PC-9 (cell line): ENCODE measurements around the gene NEIL3. TPM values are rescaled to one million over a fixed set of nuclear protein-coding genes. Genes with fewer than 3 reads are reported as not detected.

Experiments used
- BruUV-seq: library from RNA; stranded (reverse); fragments of 400-500 nt; replicated peaks from 2 replicates; lab custom pipeline; 2021; lab: Mats Ljungman, UMichigan
- CTCF ChIA-PET: fragments of 300-600 bp; sonication (Branson Sonifier 250); formaldehyde crosslinking; loops from one replicate; lab custom pipeline; 2022; ENCODE audit warnings: antibody characterized with exemption; lab: Charles Lee
- POLR2A ChIA-PET: fragments of 300-600 bp; sonication (Branson Sonifier 250); formaldehyde crosslinking; loops from one replicate; lab custom pipeline; 2022; ENCODE audit warnings: antibody characterized with exemption; ENCODE audit not compliant: unreplicated experiment; lab: Charles Lee
- DNase-seq, 2 experiments: peaks; one replicate each; pipeline versions ENCODE4 v3.0.0 to v3.0.0-alpha.2; 2015 to 2022; ENCODE audit warnings: mixed read lengths in 1 of 2
- H2AFZ ChIP-seq: fragments of 200-600 bp; sonication (generic); 2 replicates; pipeline ENCODE4 v1.8.1; 2017; ENCODE audit warnings: antibody characterized with exemption
- H3F3A ChIP-seq: fragments of 200-600 bp; sonication (generic); 2 replicates; pipeline ENCODE4 v1.8.1; 2017; ENCODE audit warnings: antibody characterized with exemption, mild to moderate bottlenecking, low read depth; ENCODE audit not compliant: insufficient read depth
- H3K27ac ChIP-seq: fragments of 200-600 bp; sonication (generic); 2 replicates; pipeline ENCODE4 v1.6.1; 2016; ENCODE audit warnings: mixed run types
- H3K27me3 ChIP-seq: fragments of 200-600 bp; sonication (generic); 2 replicates; pipeline ENCODE4 v1.6.1; 2016; ENCODE audit warnings: low read depth, mixed run types; ENCODE audit not compliant: insufficient read depth
- H3K36me3 ChIP-seq: fragments of 200-600 bp; sonication (generic); 2 replicates; pipeline ENCODE4 v1.6.1; 2016; ENCODE audit warnings: low read depth, mixed run types
- H3K4me1 ChIP-seq: fragments of 200-600 bp; sonication (generic); replicated peaks from 2 replicates; pipeline ENCODE4 v1.6.1; 2016; ENCODE audit warnings: mixed run types; ENCODE audit not compliant: insufficient read depth
- H3K4me2 ChIP-seq: fragments of 200-600 bp; sonication (generic); 2 replicates; pipeline ENCODE4 v1.6.1; 2017; ENCODE audit warnings: mixed run types
- H3K4me3 ChIP-seq: fragments of 200-600 bp; sonication (generic); 2 replicates; pipeline ENCODE4 v1.6.1; 2016; ENCODE audit warnings: mixed run types
- H3K79me2 ChIP-seq: fragments of 200-600 bp; sonication (generic); 2 replicates; pipeline ENCODE4 v1.6.1; 2017; ENCODE audit warnings: low read depth, mixed run types
- H3K9me2 ChIP-seq: fragments of 200-600 bp; sonication (generic); 2 replicates; pipeline ENCODE4 v1.8.1; 2017; ENCODE audit warnings: mild to moderate bottlenecking; ENCODE audit not compliant: insufficient read depth
- H3K9me3 ChIP-seq: fragments of 200-600 bp; sonication (generic); 2 replicates; pipeline ENCODE4 v1.8.1; 2016; ENCODE audit warnings: low read depth; ENCODE audit not compliant: insufficient read depth
- H4K20me1 ChIP-seq: fragments of 200-600 bp; sonication (generic); 2 replicates; pipeline ENCODE4 v1.8.1; 2017; ENCODE audit not compliant: insufficient read depth
- CTCF ChIP-seq: fragments of 200-600 bp; sonication (generic); conservative IDR thresholded peaks from 2 replicates; pipeline ENCODE4 v1.6.1; 2017; ENCODE audit warnings: mixed run types, antibody characterized with exemption, mild to moderate bottlenecking, moderate library complexity
- EZH2 ChIP-seq: fragments of 200-600 bp; sonication (generic); IDR thresholded peaks from 2 replicates; pipeline ENCODE4 v1.8.0; 2017; ENCODE audit warnings: antibody characterized with exemption, low read depth
- intact Hi-C: fragments of 100-400 bp; cut with micrococcal nuclease; formaldehyde crosslinking; loops from one replicate; pipeline ENCODE4 v1.10.0; 2022; ENCODE audit not compliant: unreplicated experiment
- total RNA-seq: library from RNA; stranded (reverse); gene quantifications from 2 replicates; pipeline ENCODE4 v1.2.3, GENCODE V29; 2021

NEIL3 gene
- total RNA-seq, 1 experiment from 2014 or later = 16.2 TPM

GRCh38 chr4:177290780-177291179 is 18.9 kb upstream of the NEIL3 start:
- DNase-seq = no peak
- Histone ChIP-seq H3K27ac (no peak overlapping the region), H3K9me2 (no peaks in the 10 kb centered on the region), H3K79me2 (no peaks in the 10 kb centered on the region), H3F3A (no peaks in the 10 kb centered on the region), H3K27me3 (no peaks in the 10 kb centered on the region), H3K4me1 (no peaks in the 10 kb centered on the region), H2AFZ (no peak overlapping the region; the same call in 1 of the 2 replicates), H3K4me3 (no peak overlapping the region), H3K4me2 (no peak overlapping the region), H4K20me1 (no peaks in the 10 kb centered on the region), H3K9me3 (no peaks in the 10 kb centered on the region), H3K36me3 (no peaks in the 10 kb centered on the region)
- CTCF ChIA-PET = no interaction called here
- BruUV-seq = no TSS peak
- POLR2A ChIA-PET = no interaction called here
- intact Hi-C loops = no loop called here
- TF ChIP-seq CTCF = no peak
- TF ChIP-seq EZH2 = no peak

- ChIA-PET CTCF (no interaction called here), POLR2A (no interaction called here)
- H3K36me3 ChIP-seq = no peaks in the 10 kb centered on the region
- no peak for DNase-seq
- no peaks in the 10 kb centered on the region for H3K9me2 ChIP-seq
- no peaks in the 10 kb centered on the region for H4K20me1 ChIP-seq
- H3K4me1 ChIP-seq = no peaks in the 10 kb centered on the region
- no peaks in the 10 kb centered on the region for H3K79me2 ChIP-seq
- H3K4me3 ChIP-seq = no peak overlapping the region
- H3K27ac ChIP-seq = no peak overlapping the region
- TF ChIP-seq CTCF = no peak
- TF ChIP-seq EZH2 = no peak
- intact Hi-C loops = no loop called here
- no TSS peak for BruUV-seq
- H3K27me3 ChIP-seq = no peaks in the 10 kb centered on the region
- H2AFZ ChIP-seq = no peak overlapping the region
- H3F3A ChIP-seq = no peaks in the 10 kb centered on the region
- no peak overlapping the region for H3K4me2 ChIP-seq
- no peaks in the 10 kb centered on the region for H3K9me3 ChIP-seq
These were observed 17.5 kb upstream of the NEIL3 start for GRCh38 chr4:177292171-177292570.

DNA sequence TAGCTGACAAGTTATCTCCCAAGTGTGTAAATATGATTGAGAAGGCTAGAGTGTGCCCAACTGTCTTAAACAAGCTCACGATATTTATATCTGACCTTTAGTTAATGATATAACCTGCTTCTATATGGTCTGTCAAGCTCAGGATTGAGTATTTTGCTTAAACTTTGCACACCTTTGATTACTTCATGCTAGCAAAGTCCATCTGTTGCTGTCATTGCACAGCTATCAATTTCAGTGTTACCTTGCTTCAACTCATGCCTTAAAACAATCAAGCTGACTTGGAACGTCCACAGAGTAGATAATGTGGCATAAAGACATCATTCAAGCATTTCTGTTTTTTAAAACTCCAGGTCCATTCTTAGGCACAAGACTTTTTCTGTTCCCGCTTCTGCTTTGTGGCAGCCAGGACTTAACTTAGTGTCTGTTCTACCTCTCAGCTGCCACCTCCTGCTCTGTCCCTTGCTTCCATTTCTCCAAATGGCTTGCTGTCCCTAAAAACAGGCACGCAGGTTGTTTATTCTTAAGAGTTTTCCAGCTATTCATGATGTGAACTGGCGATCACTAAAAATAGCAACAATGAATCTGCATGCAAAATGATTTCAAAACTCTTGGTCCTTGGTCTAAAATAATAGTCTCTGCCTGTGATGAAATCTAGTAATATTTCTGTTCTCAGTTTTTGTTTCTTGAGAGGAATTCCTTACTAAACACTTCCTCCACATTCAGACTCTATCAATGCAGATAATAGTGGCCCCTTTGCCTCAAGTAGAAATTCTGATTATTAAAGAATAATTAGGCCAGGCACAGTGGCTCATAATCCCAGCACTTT is 16.3 kb upstream of the NEIL3 start:
- no peaks in the 10 kb centered on the region for H3K9me2 ChIP-seq
- CTCF ChIA-PET = no interaction called here
- no peaks in the 10 kb centered on the region for H3K36me3 ChIP-seq
- H3K27me3 ChIP-seq = no peaks in the 10 kb centered on the region
- POLR2A ChIA-PET = interaction anchor here (0.5 kb wide), 1 partner anchor 63 kb away, joined by 3 read pairs; no protein-coding TSS in a partner anchor
- no peak overlapping the region for H3K4me2 ChIP-seq
- no peaks in the 10 kb centered on the region for H4K20me1 ChIP-seq
- no peaks in the 10 kb centered on the region; the same call in 1 of the 2 replicates for H3K9me3 ChIP-seq
- H3K27ac ChIP-seq = no peak overlapping the region
- H3K4me1 ChIP-seq = no peaks in the 10 kb centered on the region
- DNase-seq = no peak
- H3K4me3 ChIP-seq = no peak overlapping the region
- H2AFZ ChIP-seq = no peak overlapping the region
- TF ChIP-seq EZH2 (no peak), CTCF (no peak)
- H3F3A ChIP-seq = no peaks in the 10 kb centered on the region
- intact Hi-C loops = no loop called here
- H3K79me2 ChIP-seq = no peaks in the 10 kb centered on the region
- no TSS peak for BruUV-seq
